ENCODE data around the gene COL5A1. TPM values are rescaled to one million over a fixed set of nuclear protein-coding genes. Genes with fewer than 3 reads are reported as not detected.

The COL5A1 gene
- polyA plus RNA-seq, 3 donors, result 0.01 TPM; not detected in 2

GRCh38 chr9:134827559-134827958 is 186.0 kb downstream of the COL5A1 start:
- Histone ChIP-seq H3K9me3 (replicated peaks in 1 of 2; ENCODE audit: control insufficient read depth in 1 of 2, insufficient read depth in 1 of 2, low read length in 2 of 2) (no peaks in the 10 kb centered on the region), H3K4me1 (ENCODE audit: control insufficient read depth in 1 of 2, insufficient read depth in 2 of 2, low read length in 2 of 2) (no peaks in the 10 kb centered on the region), H3K27ac (ENCODE audit: low read depth in 1 of 2, low read length in 2 of 2) (no peak overlapping the region), H3K4me3 (replicated peaks in 1 of 3; ENCODE audit: low read depth in 2 of 3, low read length in 3 of 3) (no peak overlapping the region), H3K36me3 (replicated peaks in 1 of 2; ENCODE audit: control insufficient read depth in 1 of 2, insufficient read depth in 2 of 2, low read length in 2 of 2) (no peaks in the 10 kb centered on the region), H3K79me2 (ENCODE audit: insufficient read depth, low read length) (no peaks in the 10 kb centered on the region), H3K4me2 (replicated peaks; ENCODE audit: extremely low read depth, low read length, poor library complexity, severe bottlenecking) (no peak overlapping the region), H3K9ac (ENCODE audit: insufficient read depth, low read length, poor library complexity, severe bottlenecking) (no peak overlapping the region), H4K20me1 (ENCODE audit: insufficient read depth, low read length) (no peaks in the 10 kb centered on the region), H2AFZ (ENCODE audit: insufficient read depth, low read depth, low read length, poor library complexity, severe bottlenecking) (no peak overlapping the region), H3K27me3 (ENCODE audit: control insufficient read depth in 2 of 2, insufficient read depth in 2 of 2, low read length in 2 of 2) (no peaks in the 10 kb centered on the region)
- no peak for TF ChIP-seq CTCF (IDR thresholded peaks at IDR 0.05)
- H3K4me1 Mint-ChIP-seq, result no peaks in the 10 kb centered on the region
- intact Hi-C loops (cut with micrococcal nuclease), result no loop called here
- no peak overlapping the region for H3K4me3 Mint-ChIP-seq
- DNase-seq, result no peak
- H3K27me3 Mint-ChIP-seq (ENCODE audit: low read depth in 3 of 3), result peaks cover 0 to 6% (median 4%) of the 10 kb centered on the region in 3 donors
- H3K9me3 Mint-ChIP-seq, result peaks cover 0 to 2% (median 0%) of the 10 kb centered on the region in 7 donors
- 96% methylated on average over 17 of the region's 19 CpGs for WGBS (ENCODE audit: insufficient coverage)
- H3K36me3 Mint-ChIP-seq, result no peaks in the 10 kb centered on the region
- peak overlapping the region in 1 of 7 donors; percentile 24 for H3K27ac Mint-ChIP-seq

- Mint-ChIP-seq H3K4me3 (no peak overlapping the region), H3K27me3 (ENCODE audit: low read depth in 3 of 3) (peaks cover 0 to 6% (median 4%) of the 10 kb centered on the region in 3 donors), H3K36me3 (no peaks in the 10 kb centered on the region), H3K27ac (peak overlapping the region in 1 of 7 donors; percentile 24), H3K9me3 (peaks cover 0 to 2% (median 0%) of the 10 kb centered on the region in 7 donors), H3K4me1 (no peaks in the 10 kb centered on the region)
- Histone ChIP-seq H4K20me1 (ENCODE audit: insufficient read depth, low read length) (no peaks in the 10 kb centered on the region), H3K27ac (ENCODE audit: low read depth in 1 of 2, low read length in 2 of 2) (no peak overlapping the region), H3K79me2 (ENCODE audit: insufficient read depth, low read length) (no peaks in the 10 kb centered on the region), H3K4me3 (replicated peaks in 1 of 3; ENCODE audit: low read depth in 2 of 3, low read length in 3 of 3) (no peak overlapping the region), H3K27me3 (ENCODE audit: control insufficient read depth in 2 of 2, insufficient read depth in 2 of 2, low read length in 2 of 2) (no peaks in the 10 kb centered on the region), H3K4me2 (replicated peaks; ENCODE audit: extremely low read depth, low read length, poor library complexity, severe bottlenecking) (no peak overlapping the region), H2AFZ (ENCODE audit: insufficient read depth, low read depth, low read length, poor library complexity, severe bottlenecking) (no peak overlapping the region), H3K36me3 (replicated peaks in 1 of 2; ENCODE audit: control insufficient read depth in 1 of 2, insufficient read depth in 2 of 2, low read length in 2 of 2) (no peaks in the 10 kb centered on the region), H3K4me1 (ENCODE audit: control insufficient read depth in 1 of 2, insufficient read depth in 2 of 2, low read length in 2 of 2) (no peaks in the 10 kb centered on the region), H3K9ac (ENCODE audit: insufficient read depth, low read length, poor library complexity, severe bottlenecking) (no peak overlapping the region), H3K9me3 (replicated peaks in 1 of 2; ENCODE audit: control insufficient read depth in 1 of 2, insufficient read depth in 1 of 2, low read length in 2 of 2) (no peaks in the 10 kb centered on the region)
- TF ChIP-seq CTCF (IDR thresholded peaks at IDR 0.05), result no peak
- DNase-seq, result no peak
- 94% methylated on average over 11 of the region's 12 CpGs for WGBS (ENCODE audit: insufficient coverage)
- intact Hi-C loops (cut with micrococcal nuclease), result no loop called here
Measured at GRCh38 chr9:134827993-134828392, 186.4 kb downstream of the COL5A1 start.

Measured in CD14-positive monocyte (primary cell).